Measurements from ENCODE around the gene IFITM10. TPM values are rescaled to one million over a fixed set of nuclear protein-coding genes. Genes with fewer than 3 reads are reported as not detected.

Gene IFITM10
- total RNA-seq, 4 donors from 2014 or later = 0.42 to 0.58 (median 0.54) TPM

DNA sequence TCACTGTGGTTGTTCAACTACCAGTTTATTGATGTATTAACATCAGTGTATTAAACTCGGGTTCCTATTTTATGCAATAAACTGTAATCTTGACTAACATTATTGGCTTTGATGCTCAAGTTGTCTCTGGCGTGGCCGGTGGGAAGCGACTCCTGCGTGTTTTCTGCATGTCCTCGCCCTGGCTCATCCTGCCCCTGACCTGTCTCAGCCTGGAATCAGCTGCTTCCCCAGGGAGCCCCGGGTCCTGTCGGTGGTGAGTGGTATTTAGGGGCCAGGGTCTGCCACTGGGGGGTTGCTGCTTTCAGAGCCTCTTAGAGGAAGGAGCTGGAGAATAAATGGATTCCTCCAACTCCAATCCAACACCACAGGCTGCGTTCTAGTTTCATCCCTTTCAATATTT, 22.5 kb downstream of the IFITM10 start:
- intact Hi-C loops (cut with DNase I) = no loop called here
- H3K4me3 ChIP-seq = no peak overlapping the region
- peaks cover 0 to 89% (median 7%) of the 10 kb centered on the region in 4 donors for H3K27me3 ChIP-seq
- no peaks in the 10 kb centered on the region for H3K36me3 ChIP-seq
- peaks cover 0 to 16% (median 11%) of the 10 kb centered on the region in 4 donors for H3K4me1 ChIP-seq
- TF ChIP-seq CTCF (IDR thresholded peaks at IDR 0.05) (no peak), POLR2A (IDR thresholded peaks at IDR 0.05; ENCODE audit: low read depth) (no peak), POLR2AphosphoS5 (IDR thresholded peaks at IDR 0.05) (no peak), EP300 (IDR thresholded peaks at IDR 0.05) (no peak)
- no peak for DNase-seq (ENCODE audit: extremely low spot score)
- WGBS = 78% methylated on average over 9 of the region's 9 CpGs
- no peak overlapping the region for H3K27ac ChIP-seq (replicated peaks in 1 of 4)
- no peaks in the 10 kb centered on the region for H3K9me3 ChIP-seq

- intact Hi-C loops (cut with DNase I) = no loop called here
- Histone ChIP-seq H3K4me3 (no peak overlapping the region), H3K27ac (replicated peaks in 1 of 4) (no peak overlapping the region), H3K27me3 (peaks cover 0 to 82% (median 7%) of the 10 kb centered on the region in 4 donors), H3K4me1 (peaks cover 0 to 9% (median 6%) of the 10 kb centered on the region in 4 donors), H3K36me3 (no peaks in the 10 kb centered on the region), H3K9me3 (no peaks in the 10 kb centered on the region)
- TF ChIP-seq POLR2AphosphoS5 (IDR thresholded peaks at IDR 0.05) (no peak), CTCF (IDR thresholded peaks at IDR 0.05) (no peak)
- no peak for DNase-seq (ENCODE audit: extremely low spot score)
- WGBS = 60% methylated on average over 11 of the region's 11 CpGs
Measured at GRCh38 chr11:1727096-1727690, 23.2 kb downstream of the IFITM10 start.

DNA sequence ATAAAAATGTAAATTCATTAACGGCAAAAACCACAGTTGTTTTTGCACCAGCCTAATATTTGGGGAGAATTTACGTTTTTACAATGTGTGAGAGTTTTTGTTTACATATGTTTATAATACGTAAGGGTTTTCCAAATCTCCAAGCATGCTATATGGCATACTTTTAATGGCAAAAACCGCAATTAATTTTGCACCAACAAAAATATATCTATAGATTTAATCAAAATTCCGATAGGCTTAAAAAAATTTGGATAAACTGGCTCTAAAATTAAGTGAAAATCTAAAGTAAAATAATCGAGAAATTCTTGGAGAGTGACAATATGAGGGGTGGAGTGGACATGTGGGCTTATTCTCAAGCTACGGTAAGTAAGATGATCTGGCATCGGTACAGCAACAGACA, 30.6 kb downstream of the IFITM10 start:
- no peak overlapping the region for H3K4me3 ChIP-seq
- H3K36me3 ChIP-seq = no peaks in the 10 kb centered on the region
- H3K27me3 ChIP-seq = peaks cover 0 to 55% (median 0%) of the 10 kb centered on the region in 4 donors
- no peak for DNase-seq (ENCODE audit: extremely low spot score)
- no peak for TF ChIP-seq EP300 (IDR thresholded peaks at IDR 0.05)
- TF ChIP-seq POLR2A (IDR thresholded peaks at IDR 0.05; ENCODE audit: low read depth) = no peak
- no peak for TF ChIP-seq CTCF (IDR thresholded peaks at IDR 0.05)
- no peak for TF ChIP-seq POLR2AphosphoS5 (IDR thresholded peaks at IDR 0.05)
- no peaks in the 10 kb centered on the region for H3K9me3 ChIP-seq
- H3K4me1 ChIP-seq = no peaks in the 10 kb centered on the region
- intact Hi-C loops (cut with DNase I) = no loop called here
- WGBS = 79% methylated on average over 8 of the region's 8 CpGs
- no peak overlapping the region for H3K27ac ChIP-seq (replicated peaks in 1 of 4)

DNA sequence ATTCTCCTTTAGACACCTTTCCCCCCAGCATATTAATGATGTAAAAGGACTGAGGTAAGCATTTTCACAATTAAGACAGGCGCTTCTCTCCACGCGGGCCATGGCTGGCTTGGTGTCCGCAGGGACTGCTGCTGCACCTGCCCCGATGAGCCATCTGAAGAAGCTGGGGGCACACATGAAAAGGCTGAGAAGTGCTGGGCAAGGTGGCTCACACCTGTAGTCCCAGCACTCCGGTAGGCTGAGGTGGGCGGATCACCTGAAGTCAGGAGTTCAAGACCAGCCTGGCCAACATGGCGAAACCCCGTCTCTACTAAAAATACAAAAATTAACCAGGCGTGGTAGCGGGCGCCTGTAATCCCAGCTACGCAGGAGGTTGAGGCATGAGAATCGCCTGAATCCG, 32.1 kb downstream of the IFITM10 start:
- Histone ChIP-seq H3K4me3 (no peak overlapping the region), H3K27me3 (peaks cover 0 to 56% (median 0%) of the 10 kb centered on the region in 4 donors), H3K36me3 (no peaks in the 10 kb centered on the region), H3K4me1 (no peaks in the 10 kb centered on the region), H3K9me3 (no peaks in the 10 kb centered on the region), H3K27ac (replicated peaks in 1 of 4) (no peak overlapping the region)
- WGBS = 93% methylated on average over 15 of the region's 15 CpGs
- DNase-seq (ENCODE audit: extremely low spot score) = no peak
- intact Hi-C loops (cut with DNase I) = no loop called here
- no peak for TF ChIP-seq CTCF (IDR thresholded peaks at IDR 0.05)
- TF ChIP-seq EP300 (IDR thresholded peaks at IDR 0.05) = no peak
- no peak for TF ChIP-seq POLR2AphosphoS5 (IDR thresholded peaks at IDR 0.05)
- no peak for TF ChIP-seq POLR2A (IDR thresholded peaks at IDR 0.05; ENCODE audit: low read depth)

- Histone ChIP-seq H3K27ac (replicated peaks in 1 of 4) (no peak overlapping the region), H3K36me3 (no peaks in the 10 kb centered on the region), H3K27me3 (peaks cover 0 to 58% (median 0%) of the 10 kb centered on the region in 4 donors), H3K4me1 (no peaks in the 10 kb centered on the region), H3K4me3 (no peak overlapping the region), H3K9me3 (no peaks in the 10 kb centered on the region)
- 81% methylated on average over 8 of the region's 8 CpGs for WGBS
- intact Hi-C loops (cut with DNase I) = no loop called here
- no peak for TF ChIP-seq POLR2A (IDR thresholded peaks at IDR 0.05; ENCODE audit: low read depth)
- TF ChIP-seq EP300 (IDR thresholded peaks at IDR 0.05) = no peak
- TF ChIP-seq POLR2AphosphoS5 (IDR thresholded peaks at IDR 0.05) = no peak
- TF ChIP-seq CTCF (IDR thresholded peaks at IDR 0.05) = no peak
- DNase-seq (ENCODE audit: extremely low spot score) = no peak
Measured at GRCh38 chr11:1717745-1718144, 32.6 kb downstream of the IFITM10 start.

Measured in esophagus muscularis mucosa (tissue), 4 donors.